ENCODE measurements around the gene HNRNPUL2.

GRCh38 chr11:62712276-62712812 is 14.9 kb downstream of the HNRNPUL2 start:
- TF ChIP-seq, protein P1, sequence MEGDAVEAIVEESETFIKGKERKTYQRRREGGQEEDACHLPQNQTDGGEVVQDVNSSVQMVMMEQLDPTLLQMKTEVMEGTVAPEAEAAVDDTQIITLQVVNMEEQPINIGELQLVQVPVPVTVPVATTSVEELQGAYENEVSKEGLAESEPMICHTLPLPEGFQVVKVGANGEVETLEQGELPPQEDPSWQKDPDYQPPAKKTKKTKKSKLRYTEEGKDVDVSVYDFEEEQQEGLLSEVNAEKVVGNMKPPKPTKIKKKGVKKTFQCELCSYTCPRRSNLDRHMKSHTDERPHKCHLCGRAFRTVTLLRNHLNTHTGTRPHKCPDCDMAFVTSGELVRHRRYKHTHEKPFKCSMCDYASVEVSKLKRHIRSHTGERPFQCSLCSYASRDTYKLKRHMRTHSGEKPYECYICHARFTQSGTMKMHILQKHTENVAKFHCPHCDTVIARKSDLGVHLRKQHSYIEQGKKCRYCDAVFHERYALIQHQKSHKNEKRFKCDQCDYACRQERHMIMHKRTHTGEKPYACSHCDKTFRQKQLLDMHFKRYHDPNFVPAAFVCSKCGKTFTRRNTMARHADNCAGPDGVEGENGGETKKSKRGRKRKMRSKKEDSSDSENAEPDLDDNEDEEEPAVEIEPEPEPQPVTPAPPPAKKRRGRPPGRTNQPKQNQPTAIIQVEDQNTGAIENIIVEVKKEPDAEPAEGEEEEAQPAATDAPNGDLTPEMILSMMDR (IDR thresholded peaks at IDR 0.05; ENCODE audit: low read length) = no peak
- TF ChIP-seq EZH2 (IDR thresholded peaks at IDR 0.05; ENCODE audit: borderline replicate concordance, low read length) = no peak

All from OCI-LY1 (cell line).